K562 (cell line): ENCODE results near the gene AACS.
"Not testable (repeated sequence)": the region's sequence is repeated elsewhere in the genome, so short reads cannot be mapped to it uniquely, and the experiment has no call there.

Source experiments
- ARID3A ChIP-seq: IDR thresholded peaks from 2 replicates; pipeline ENCODE4 v1.6.1; 2012; ENCODE audit warnings: low read depth, low read length, improper control_type of control experiment, borderline replicate concordance
- BRCA1 ChIP-seq, 2 experiments: fragments of 450-650 bp in 1 of 2; sonication (generic) in 1 of 2; formaldehyde crosslinking in 1 of 2; IDR thresholded peaks; 2 replicates each; pipeline versions ENCODE4 v1.5.0 to v1.6.1; 2017 to 2020; ENCODE audit warnings: mild to moderate bottlenecking in 1 of 2, missing genetic modification reagents in 1 of 2
- EP300 ChIP-seq: IDR thresholded peaks from 2 replicates; pipeline ENCODE4 v1.6.1; 2012; ENCODE audit warnings: low read length, improper control_type of control experiment
- EZH2 ChIP-seq: IDR thresholded peaks from 2 replicates; pipeline ENCODE4 v1.6.1; 2012; ENCODE audit warnings: low read depth, mild to moderate bottlenecking, inconsistent platforms, low read length, borderline replicate concordance
- FOXA1 ChIP-seq: fragments of 450-650 bp; IDR thresholded peaks from 2 replicates; pipeline ENCODE4 v1.6.1; 2016; ENCODE audit warnings: mild to moderate bottlenecking, borderline replicate concordance
- GABPA ChIP-seq: fragments of 200-800 bp; sonication (Bioruptor generic); conservative IDR thresholded peaks from 2 replicates; pipeline ENCODE4 v1.6.1; 2016; ENCODE audit warnings: low read depth, missing genetic modification characterization, missing compliant biosample characterization
- IRF2 ChIP-seq: sonication (generic); formaldehyde crosslinking; IDR thresholded peaks from 2 replicates; pipeline ENCODE4 v1.8.1; 2022; ENCODE audit warnings: mild to moderate bottlenecking, missing genetic modification reagents
- MAX ChIP-seq: sonication (generic); formaldehyde crosslinking; IDR thresholded peaks from 2 replicates; pipeline ENCODE4 v1.9.0; 2022; ENCODE audit warnings: mild to moderate bottlenecking, missing genetic modification reagents
- NRF1 ChIP-seq, 2 experiments: fragments of 450-650 bp; IDR thresholded peaks in 1 of 2; conservative IDR thresholded peaks in 1 of 2; 2 replicates each; pipeline ENCODE4 v1.6.1; 2014; ENCODE audit warnings: mild to moderate bottlenecking in 2 of 2
- SMC3 ChIP-seq: conservative IDR thresholded peaks from 2 replicates; pipeline ENCODE4 v1.6.1; 2011; ENCODE audit warnings: low read depth, low read length, improper control_type of control experiment; ENCODE audit not compliant: insufficient read depth
- USF1 ChIP-seq: sonication (generic); formaldehyde crosslinking; IDR thresholded peaks from 2 replicates; pipeline ENCODE4 v1.9.0; 2022; ENCODE audit warnings: mild to moderate bottlenecking, missing genetic modification reagents

GRCh38 chr12:125112614-125113013, 47.4 kb downstream of the AACS start:
- not testable (repeated sequence) for TF ChIP-seq EP300; USF1; GABPA; BRCA1 (IDR thresholded peaks at IDR 0.05); BRCA1 (CRISPR knock-in tag; IDR thresholded peaks at IDR 0.05); FOXA1; SMC3; ARID3A; MAX (CRISPR knock-in tag); NRF1 (conservative IDR thresholded peaks at IDR 0.05 in 1 of 2, IDR thresholded peaks at IDR 0.05 in 1 of 2); EZH2; IRF2 (CRISPR knock-in tag)
